ENCODE results near the gene EZR. TPM values are rescaled to one million over a fixed set of nuclear protein-coding genes. Genes with fewer than 3 reads are reported as not detected.

The EZR gene
- polyA plus RNA-seq, 3 donors = 68.1 to 95.8 (median 86.3) TPM

GRCh38 chr6:158778005-158778527 lies 41.1 kb downstream of the EZR start:
- intact Hi-C loops (cut with micrococcal nuclease) = loop anchor here in 1 of 2 donors (10.0 kb wide), 1 partner anchor 73 kb away; no protein-coding TSS in a partner anchor
- no peak for TF ChIP-seq CTCF (IDR thresholded peaks at IDR 0.05)
- Histone ChIP-seq H3K79me2 (ENCODE audit: insufficient read depth, low read length) (no peaks in the 10 kb centered on the region), H3K27ac (ENCODE audit: low read depth in 1 of 2, low read length in 2 of 2) (no peak overlapping the region), H3K4me3 (replicated peaks in 1 of 3; ENCODE audit: low read depth in 2 of 3, low read length in 3 of 3) (no peak overlapping the region), H3K36me3 (replicated peaks in 1 of 2; ENCODE audit: control insufficient read depth in 1 of 2, insufficient read depth in 2 of 2, low read length in 2 of 2) (peaks cover 86 to 98% of the 10 kb centered on the region in 2 donors), H3K4me2 (replicated peaks; ENCODE audit: extremely low read depth, low read length, poor library complexity, severe bottlenecking) (no peak overlapping the region), H3K9ac (ENCODE audit: insufficient read depth, low read length, poor library complexity, severe bottlenecking) (no peak overlapping the region), H2AFZ (ENCODE audit: insufficient read depth, low read depth, low read length, poor library complexity, severe bottlenecking) (no peak overlapping the region), H4K20me1 (ENCODE audit: insufficient read depth, low read length) (peaks cover 64% of the 10 kb centered on the region), H3K9me3 (replicated peaks in 1 of 2; ENCODE audit: control insufficient read depth in 1 of 2, insufficient read depth in 1 of 2, low read length in 2 of 2) (no peaks in the 10 kb centered on the region), H3K27me3 (ENCODE audit: control insufficient read depth in 2 of 2, insufficient read depth in 2 of 2, low read length in 2 of 2) (no peaks in the 10 kb centered on the region), H3K4me1 (ENCODE audit: control insufficient read depth in 1 of 2, insufficient read depth in 2 of 2, low read length in 2 of 2) (no peaks in the 10 kb centered on the region)
- Mint-ChIP-seq H3K27ac (peak overlapping the region in 1 of 7 donors; percentile 73), H3K4me1 (peaks cover under 1% of the 10 kb centered on the region), H3K9me3 (no peaks in the 10 kb centered on the region), H3K36me3 (peaks cover 90 to 94% of the 10 kb centered on the region in 2 donors), H3K4me3 (no peak overlapping the region), H3K27me3 (ENCODE audit: low read depth in 3 of 3) (no peaks in the 10 kb centered on the region)
- DNase-seq = no peak
- 100% methylated on average over 5 of the region's 6 CpGs for WGBS (ENCODE audit: insufficient coverage)

GRCh38 chr6:158777510-158777909 lies 41.7 kb downstream of the EZR start:
- no peaks in the 10 kb centered on the region for H3K4me1 ChIP-seq (ENCODE audit: control insufficient read depth in 1 of 2, insufficient read depth in 2 of 2, low read length in 2 of 2)
- no peak for TF ChIP-seq CTCF (IDR thresholded peaks at IDR 0.05)
- Mint-ChIP-seq H3K9me3 (no peaks in the 10 kb centered on the region), H3K36me3 (peaks cover 90 to 94% of the 10 kb centered on the region in 2 donors), H3K4me3 (no peak overlapping the region), H3K27ac (peak overlapping the region in 1 of 7 donors; percentile 5), H3K27me3 (ENCODE audit: low read depth in 3 of 3) (no peaks in the 10 kb centered on the region), H3K4me1 (peaks cover 3% of the 10 kb centered on the region)
- H3K27me3 ChIP-seq (ENCODE audit: control insufficient read depth in 2 of 2, insufficient read depth in 2 of 2, low read length in 2 of 2) = no peaks in the 10 kb centered on the region
- H3K9ac ChIP-seq (ENCODE audit: insufficient read depth, low read length, poor library complexity, severe bottlenecking) = no peak overlapping the region
- intact Hi-C loops (cut with micrococcal nuclease) = loop anchor here in 1 of 2 donors (10.0 kb wide), 1 partner anchor 73 kb away; no protein-coding TSS in a partner anchor
- H3K9me3 ChIP-seq (replicated peaks in 1 of 2; ENCODE audit: control insufficient read depth in 1 of 2, insufficient read depth in 1 of 2, low read length in 2 of 2) = no peaks in the 10 kb centered on the region
- DNase-seq = no peak
- H2AFZ ChIP-seq (ENCODE audit: insufficient read depth, low read depth, low read length, poor library complexity, severe bottlenecking) = no peak overlapping the region
- no peaks in the 10 kb centered on the region for H3K79me2 ChIP-seq (ENCODE audit: insufficient read depth, low read length)
- peaks cover 86 to 98% of the 10 kb centered on the region in 2 donors for H3K36me3 ChIP-seq (replicated peaks in 1 of 2; ENCODE audit: control insufficient read depth in 1 of 2, insufficient read depth in 2 of 2, low read length in 2 of 2)
- no peak overlapping the region for H3K4me2 ChIP-seq (replicated peaks; ENCODE audit: extremely low read depth, low read length, poor library complexity, severe bottlenecking)
- 100% methylated on average over 3 of the region's 3 CpGs for WGBS (ENCODE audit: insufficient coverage)
- peaks cover 69% of the 10 kb centered on the region for H4K20me1 ChIP-seq (ENCODE audit: insufficient read depth, low read length)
- no peak overlapping the region for H3K4me3 ChIP-seq (replicated peaks in 1 of 3; ENCODE audit: low read depth in 2 of 3, low read length in 3 of 3)
- no peak overlapping the region for H3K27ac ChIP-seq (ENCODE audit: low read depth in 1 of 2, low read length in 2 of 2)
